ENCODE measurements around the gene FGF9. TPM values are rescaled to one million over a fixed set of nuclear protein-coding genes. Genes with fewer than 3 reads are reported as not detected.

Gene FGF9
- total RNA-seq, 1 donor from 2014 or later, result 0.79 TPM

DNA sequence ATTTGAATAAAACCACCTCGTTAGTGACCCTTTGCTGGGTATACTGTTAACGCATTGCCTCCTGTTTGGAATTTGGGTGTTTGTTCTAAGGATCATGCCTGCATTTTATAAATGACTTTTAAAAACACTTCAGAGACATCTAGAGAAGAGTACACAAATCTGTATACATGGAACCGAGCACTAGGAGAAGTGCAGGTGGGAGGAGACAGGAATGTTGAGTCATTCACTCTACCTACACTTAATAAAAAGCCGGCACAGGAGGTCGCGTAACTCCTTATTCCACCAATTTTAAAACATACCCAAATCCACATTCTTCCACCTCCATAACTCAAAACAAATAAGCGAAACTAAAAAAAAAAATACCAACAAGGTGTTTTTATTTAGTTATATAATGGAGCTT is 48.6 kb downstream of the FGF9 start:
- Histone ChIP-seq H3K36me3 (ENCODE audit: control insufficient read depth, insufficient read depth, low read length) (no peaks in the 10 kb centered on the region), H3K27me3 (ENCODE audit: control insufficient read depth, insufficient read depth, low read length) (no peaks in the 10 kb centered on the region), H3K4me3 (ENCODE audit: low read depth, low read length) (no peak overlapping the region)
- DNase-seq (ENCODE audit: low read depth), result peak; percentile 52
- TF ChIP-seq, protein P1, sequence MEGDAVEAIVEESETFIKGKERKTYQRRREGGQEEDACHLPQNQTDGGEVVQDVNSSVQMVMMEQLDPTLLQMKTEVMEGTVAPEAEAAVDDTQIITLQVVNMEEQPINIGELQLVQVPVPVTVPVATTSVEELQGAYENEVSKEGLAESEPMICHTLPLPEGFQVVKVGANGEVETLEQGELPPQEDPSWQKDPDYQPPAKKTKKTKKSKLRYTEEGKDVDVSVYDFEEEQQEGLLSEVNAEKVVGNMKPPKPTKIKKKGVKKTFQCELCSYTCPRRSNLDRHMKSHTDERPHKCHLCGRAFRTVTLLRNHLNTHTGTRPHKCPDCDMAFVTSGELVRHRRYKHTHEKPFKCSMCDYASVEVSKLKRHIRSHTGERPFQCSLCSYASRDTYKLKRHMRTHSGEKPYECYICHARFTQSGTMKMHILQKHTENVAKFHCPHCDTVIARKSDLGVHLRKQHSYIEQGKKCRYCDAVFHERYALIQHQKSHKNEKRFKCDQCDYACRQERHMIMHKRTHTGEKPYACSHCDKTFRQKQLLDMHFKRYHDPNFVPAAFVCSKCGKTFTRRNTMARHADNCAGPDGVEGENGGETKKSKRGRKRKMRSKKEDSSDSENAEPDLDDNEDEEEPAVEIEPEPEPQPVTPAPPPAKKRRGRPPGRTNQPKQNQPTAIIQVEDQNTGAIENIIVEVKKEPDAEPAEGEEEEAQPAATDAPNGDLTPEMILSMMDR (IDR thresholded peaks at IDR 0.05; ENCODE audit: insufficient read depth, low read length, severe bottlenecking), result no peak
- FAIRE-seq, result no peak

DNA sequence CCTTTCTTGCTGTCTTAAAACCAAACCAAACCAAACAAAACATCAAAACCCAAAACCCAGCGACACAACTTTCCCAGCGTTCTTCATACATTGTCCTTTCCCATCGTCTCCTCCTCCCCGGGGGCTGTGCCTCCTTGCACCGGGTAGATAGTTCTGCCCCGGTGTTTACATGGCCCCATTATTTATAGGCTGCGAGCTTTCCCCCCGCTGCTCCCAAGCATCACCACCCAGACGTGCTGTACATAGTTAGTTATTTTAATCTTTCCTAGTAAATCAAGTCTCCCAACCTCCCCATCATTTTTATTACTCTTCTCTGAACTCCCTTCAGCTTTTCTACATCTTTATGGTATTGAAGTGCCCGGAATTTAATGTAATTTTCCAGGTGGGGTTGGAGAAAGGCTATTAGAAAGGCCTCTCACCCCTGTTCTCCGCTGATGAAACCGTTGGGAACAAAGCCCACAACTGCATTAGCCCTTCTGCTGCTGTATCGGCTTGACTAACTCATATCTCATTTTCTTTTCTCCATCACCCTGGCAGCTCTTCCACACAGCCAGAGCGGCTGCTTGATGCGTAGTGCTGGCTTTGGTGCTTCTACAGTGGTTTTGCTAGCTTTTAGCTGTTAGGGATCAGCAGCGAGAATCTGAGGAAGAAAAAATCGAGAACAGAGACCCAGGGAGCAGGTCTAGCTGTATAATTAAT is 53.1 kb downstream of the FGF9 start:
- DNase-seq (ENCODE audit: low read depth), result no peak
- Histone ChIP-seq H3K4me3 (ENCODE audit: low read depth, low read length) (no peak overlapping the region), H3K36me3 (ENCODE audit: control insufficient read depth, insufficient read depth, low read length) (no peaks in the 10 kb centered on the region), H3K27me3 (ENCODE audit: control insufficient read depth, insufficient read depth, low read length) (no peaks in the 10 kb centered on the region)
- TF ChIP-seq, protein P1 (IDR thresholded peaks at IDR 0.05; ENCODE audit: insufficient read depth, low read length, severe bottlenecking), result no peak
- FAIRE-seq, result no peak

DNA sequence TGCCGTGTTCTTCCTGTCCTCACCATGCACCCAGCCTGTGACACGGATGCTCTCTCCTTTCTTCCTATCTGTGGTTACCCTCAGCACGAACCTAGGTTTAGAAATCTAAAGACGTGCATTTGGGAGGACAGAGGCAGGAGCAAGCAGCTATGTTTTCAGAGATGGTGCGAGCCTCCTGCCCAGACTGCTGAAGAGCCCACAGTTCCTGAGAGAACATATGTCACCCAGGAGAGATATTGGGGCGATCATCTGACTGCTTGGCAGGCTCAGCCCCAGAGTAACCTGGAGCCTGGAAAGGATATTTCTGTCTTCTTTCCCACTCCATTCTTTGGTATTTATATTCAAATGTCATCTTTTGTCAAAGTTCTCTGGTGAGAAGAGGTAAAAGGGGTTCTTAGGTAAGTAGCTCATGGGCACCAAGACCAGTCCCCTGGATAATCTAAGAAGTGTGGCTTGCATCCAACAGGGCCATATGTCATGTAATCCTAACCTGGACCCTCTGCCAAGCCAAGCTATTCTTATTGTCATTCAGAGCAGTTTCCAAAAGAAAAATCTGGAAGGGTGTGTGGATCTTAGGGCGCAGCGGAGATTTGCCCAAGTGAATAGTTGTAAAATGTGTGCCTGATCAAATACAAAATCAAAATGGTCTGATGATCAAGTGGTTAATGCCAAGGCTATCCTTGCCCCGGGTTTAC is 59.5 kb downstream of the FGF9 start:
- no peak for FAIRE-seq
- TF ChIP-seq, protein P1 (IDR thresholded peaks at IDR 0.05; ENCODE audit: insufficient read depth, low read length, severe bottlenecking), result no peak
- Histone ChIP-seq H3K36me3 (ENCODE audit: control insufficient read depth, insufficient read depth, low read length) (no peaks in the 10 kb centered on the region), H3K4me3 (ENCODE audit: low read depth, low read length) (no peak overlapping the region), H3K27me3 (ENCODE audit: control insufficient read depth, insufficient read depth, low read length) (no peaks in the 10 kb centered on the region)
- no peak for DNase-seq (ENCODE audit: low read depth)

DNA sequence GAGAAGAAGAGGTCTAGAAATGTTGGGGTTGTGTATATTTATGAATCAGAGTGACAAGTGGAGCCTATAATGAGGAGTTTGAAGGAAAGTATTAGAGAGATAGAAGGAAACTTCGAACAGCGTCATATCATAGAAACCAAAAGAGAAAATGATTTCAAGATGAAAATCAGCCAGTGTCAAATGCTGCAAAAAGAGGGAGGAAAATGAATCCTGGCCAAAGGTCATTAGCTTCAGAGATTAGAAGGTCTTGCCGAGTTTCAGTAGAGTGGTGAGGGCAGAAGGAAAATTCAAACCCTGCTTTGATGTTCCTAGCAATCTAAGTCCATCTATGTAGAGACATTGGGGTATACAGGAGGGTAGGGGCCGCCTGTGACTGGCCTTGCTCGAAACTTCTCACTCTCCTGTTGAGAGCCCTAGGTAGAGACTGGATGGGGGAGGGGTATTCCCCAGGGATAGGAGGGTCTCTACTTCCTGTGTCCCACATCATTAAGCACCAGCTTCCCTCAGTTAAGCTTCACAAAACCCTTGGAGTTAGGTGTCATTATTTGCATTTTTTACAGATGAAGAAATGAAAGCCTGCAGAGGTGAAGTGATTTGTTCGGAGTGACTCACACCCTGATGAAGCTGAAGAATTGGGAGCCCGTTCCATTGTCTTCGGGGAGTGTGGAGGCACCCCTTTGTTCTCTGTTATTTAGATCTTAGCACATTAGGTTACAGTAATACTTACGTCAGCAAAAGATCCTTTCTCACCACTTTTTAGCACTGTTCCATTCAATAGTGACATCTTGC is 62.8 kb downstream of the FGF9 start:
- H3K4me3 ChIP-seq (ENCODE audit: low read depth, low read length), result no peak overlapping the region
- H3K36me3 ChIP-seq (ENCODE audit: control insufficient read depth, insufficient read depth, low read length), result no peaks in the 10 kb centered on the region
- no peaks in the 10 kb centered on the region for H3K27me3 ChIP-seq (ENCODE audit: control insufficient read depth, insufficient read depth, low read length)
- TF ChIP-seq, protein P1 (IDR thresholded peaks at IDR 0.05; ENCODE audit: insufficient read depth, low read length, severe bottlenecking), result no peak
- DNase-seq (ENCODE audit: low read depth) (peak; percentile 67), FAIRE-seq (no peak)

GRCh38 chr13:21734961-21735360 is 64.1 kb downstream of the FGF9 start:
- H3K4me3 ChIP-seq (ENCODE audit: low read depth, low read length), result no peak overlapping the region
- no peaks in the 10 kb centered on the region for H3K36me3 ChIP-seq (ENCODE audit: control insufficient read depth, insufficient read depth, low read length)
- H3K27me3 ChIP-seq (ENCODE audit: control insufficient read depth, insufficient read depth, low read length), result no peaks in the 10 kb centered on the region
- TF ChIP-seq, protein P1 (IDR thresholded peaks at IDR 0.05; ENCODE audit: insufficient read depth, low read length, severe bottlenecking), result no peak
- DNase-seq (ENCODE audit: low read depth), result no peak
- no peak for FAIRE-seq

Measured in bronchial epithelial cell (primary cell).